ENCODE data around the gene UCHL1. TPM values are rescaled to one million over a fixed set of nuclear protein-coding genes. Genes with fewer than 3 reads are reported as not detected.
A peak's percentile ranks its signal among the peaks of the same experiment; 100 is the strongest.

UCHL1 gene
- total and polyA plus RNA-seq, 2 of the 13 experiments (the other 11 are each of a cell fraction or from before 2014, with no cell fraction given), result not detected

GRCh38 chr4:41209187-41209586 lies 47.5 kb upstream of the UCHL1 start (continued):
- TF ChIP-seq POGZ (CRISPR knock-in tag; IDR thresholded peaks at IDR 0.05) (no peak), ARNT (IDR thresholded peaks at IDR 0.05) (no peak), NFIC (IDR thresholded peaks at IDR 0.05; ENCODE audit: low read length) (no peak), CCDC6 (CRISPR knock-in tag; IDR thresholded peaks at IDR 0.05) (no peak), NFYC (CRISPR knock-in tag; IDR thresholded peaks at IDR 0.05) (peak; percentile 73), NFYB (CRISPR knock-in tag; IDR thresholded peaks at IDR 0.05) (peak; percentile 69), ZNF142 (CRISPR knock-in tag; IDR thresholded peaks at IDR 0.05) (no peak), KDM2A (CRISPR knock-in tag; IDR thresholded peaks at IDR 0.05; ENCODE audit: borderline replicate concordance, low read depth) (no peak), HNRNPL (IDR thresholded peaks at IDR 0.05; ENCODE audit: low read depth, low read length) (no peak), THYN1 (CRISPR knock-in tag; IDR thresholded peaks at IDR 0.05; ENCODE audit: borderline replicate concordance, low read depth) (no peak), SMARCC2 (IDR thresholded peaks at IDR 0.05) (no peak), XBP1 (CRISPR knock-in tag; IDR thresholded peaks at IDR 0.05) (no peak)
